Sigmoid colon (tissue), 7 donors: ENCODE results near the gene ATG7. TPM values are rescaled to one million over a fixed set of nuclear protein-coding genes. Genes with fewer than 3 reads are reported as not detected.

Experiments
- DNase-seq: peaks from one replicate; pipeline ENCODE4 v3.0.0-alpha.2; 2019
- H3K27ac ChIP-seq, 4 donors: fragments of 200-600 bp; sonication (generic); one replicate each; pipeline ENCODE4 v1.5.1; 2016 to 2019; ENCODE audit warnings: mild to moderate bottlenecking in 1 of 4
- H3K27me3 ChIP-seq, 3 donors: fragments of 200-600 bp; sonication (generic); one replicate each; pipeline ENCODE4 v1.5.1; 2019; ENCODE audit warnings: mild to moderate bottlenecking in 1 of 3
- H3K36me3 ChIP-seq, 4 donors: fragments of 200-600 bp; sonication (generic); one replicate each; pipeline ENCODE4 v1.5.1; 2016 to 2019
- H3K4me1 ChIP-seq, 4 donors: fragments of 200-600 bp; sonication (generic); one replicate each; pipeline ENCODE4 v1.5.1; 2017 to 2019
- H3K4me3 ChIP-seq, 4 donors: fragments of 200-600 bp; sonication (generic); one replicate each; pipeline ENCODE4 v1.5.1; 2017 to 2019; ENCODE audit warnings: mild to moderate bottlenecking in 2 of 4, moderate library complexity in 1 of 4
- H3K9me3 ChIP-seq, 4 donors: fragments of 200-600 bp in 3 of 4; sonication (generic) in 3 of 4; one replicate each; pipeline versions ENCODE4 v1.5.1 to v1.6.1; 2013 to 2019
- EP300 ChIP-seq, 4 donors: sonication (generic); formaldehyde crosslinking; IDR thresholded peaks; one replicate each; pipeline ENCODE4 v1.6.1; 2017; ENCODE audit warnings: antibody characterized with exemption in 4 of 4
- POLR2A ChIP-seq, 2 donors: fragments of 450-650 bp; IDR thresholded peaks; one replicate each; pipeline ENCODE4 v1.6.1; 2016; ENCODE audit warnings: antibody characterized with exemption in 2 of 2, mild to moderate bottlenecking in 2 of 2, moderate library complexity in 2 of 2
- POLR2AphosphoS5 ChIP-seq, 4 donors: sonication (generic); formaldehyde crosslinking; IDR thresholded peaks; one replicate each; pipeline ENCODE4 v1.6.1; 2017; ENCODE audit warnings: antibody characterized with exemption in 4 of 4
- WGBS, 2 donors: extraction: QIAGEN DNeasy Blood & Tissue Kit; methylation state at CpG; one replicate each; pipeline ENCODE4 v1.1.7; 2013; 5-methylcytosine and 5-hydroxymethylcytosine counted together
- intact Hi-C: fragments of 100-400 bp; cut with DNase I; formaldehyde crosslinking; loops from one replicate; pipeline ENCODE4 v1.15.1; 2023
- polyA plus RNA-seq, 3 donors: library from polyadenylated mRNA; stranded (reverse); fragments of 200-250 nt; gene quantifications; one replicate each; pipeline ENCODE4 v1.2.3, GENCODE V29; 2013
- total RNA-seq, 4 donors: library from RNA; depleted of rRNA; stranded (reverse); fragments of >200 nt; gene quantifications; one replicate each; pipeline ENCODE4 v1.1.0, GENCODE V29; 2016
- TF ChIP-seq, protein P1 (sequence below), 4 experiments: fragments of 450-650 bp in 3 of 4; fragments of 200-600 bp in 1 of 4; IDR thresholded peaks; one replicate each; pipeline ENCODE4 v1.5.1; 2016 to 2019; ENCODE audit warnings: antibody characterized with exemption in 4 of 4, mild to moderate bottlenecking in 3 of 4, moderate library complexity in 2 of 4
- donor health status: healthy with polysubstance abuse.
- donor health status: Bipolar disorder and iron deficiency.
- donor health status: healthy.

Gene ATG7
- total and polyA plus RNA-seq, 7 donors, result 12.5 to 62.9 (median 34.8) TPM

DNA sequence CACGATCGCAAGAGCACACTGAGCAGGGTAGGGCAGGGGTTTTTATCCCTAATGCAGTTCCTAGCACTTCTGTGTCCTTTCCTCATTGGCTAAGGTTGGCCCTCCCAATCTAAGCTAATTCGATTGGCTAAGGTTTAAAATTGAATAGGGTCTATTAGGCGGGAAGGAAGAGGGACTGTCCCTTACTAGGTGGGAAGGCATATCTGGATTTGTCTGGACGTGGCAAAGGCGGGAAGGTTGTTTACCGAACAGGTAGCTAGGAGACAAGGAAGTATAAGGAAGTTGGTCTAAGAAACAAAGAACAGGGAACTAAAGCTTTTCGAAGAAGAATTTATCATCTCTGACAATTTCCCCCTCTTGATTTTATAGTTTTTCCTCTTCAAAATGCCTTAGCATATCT, 24.8 kb upstream of the ATG7 start:
- H3K27me3 ChIP-seq, result no peaks in the 10 kb centered on the region
- H3K9me3 ChIP-seq, result no peaks in the 10 kb centered on the region
- TF ChIP-seq POLR2AphosphoS5 (IDR thresholded peaks at IDR 0.05) (no peak), EP300 (IDR thresholded peaks at IDR 0.05) (no peak), POLR2A (IDR thresholded peaks at IDR 0.05) (no peak)
- TF ChIP-seq, protein P1, sequence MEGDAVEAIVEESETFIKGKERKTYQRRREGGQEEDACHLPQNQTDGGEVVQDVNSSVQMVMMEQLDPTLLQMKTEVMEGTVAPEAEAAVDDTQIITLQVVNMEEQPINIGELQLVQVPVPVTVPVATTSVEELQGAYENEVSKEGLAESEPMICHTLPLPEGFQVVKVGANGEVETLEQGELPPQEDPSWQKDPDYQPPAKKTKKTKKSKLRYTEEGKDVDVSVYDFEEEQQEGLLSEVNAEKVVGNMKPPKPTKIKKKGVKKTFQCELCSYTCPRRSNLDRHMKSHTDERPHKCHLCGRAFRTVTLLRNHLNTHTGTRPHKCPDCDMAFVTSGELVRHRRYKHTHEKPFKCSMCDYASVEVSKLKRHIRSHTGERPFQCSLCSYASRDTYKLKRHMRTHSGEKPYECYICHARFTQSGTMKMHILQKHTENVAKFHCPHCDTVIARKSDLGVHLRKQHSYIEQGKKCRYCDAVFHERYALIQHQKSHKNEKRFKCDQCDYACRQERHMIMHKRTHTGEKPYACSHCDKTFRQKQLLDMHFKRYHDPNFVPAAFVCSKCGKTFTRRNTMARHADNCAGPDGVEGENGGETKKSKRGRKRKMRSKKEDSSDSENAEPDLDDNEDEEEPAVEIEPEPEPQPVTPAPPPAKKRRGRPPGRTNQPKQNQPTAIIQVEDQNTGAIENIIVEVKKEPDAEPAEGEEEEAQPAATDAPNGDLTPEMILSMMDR (IDR thresholded peaks at IDR 0.05), result no peak
- H3K4me3 ChIP-seq, result no peak overlapping the region
- no peaks in the 10 kb centered on the region for H3K4me1 ChIP-seq
- WGBS, 2 donors, result 31 to 55% methylated on average over 8 of the region's 8 CpGs
- H3K27ac ChIP-seq, result no peak overlapping the region
- H3K36me3 ChIP-seq, result no peaks in the 10 kb centered on the region
- no peak for DNase-seq
- intact Hi-C loops, result no loop called here

DNA sequence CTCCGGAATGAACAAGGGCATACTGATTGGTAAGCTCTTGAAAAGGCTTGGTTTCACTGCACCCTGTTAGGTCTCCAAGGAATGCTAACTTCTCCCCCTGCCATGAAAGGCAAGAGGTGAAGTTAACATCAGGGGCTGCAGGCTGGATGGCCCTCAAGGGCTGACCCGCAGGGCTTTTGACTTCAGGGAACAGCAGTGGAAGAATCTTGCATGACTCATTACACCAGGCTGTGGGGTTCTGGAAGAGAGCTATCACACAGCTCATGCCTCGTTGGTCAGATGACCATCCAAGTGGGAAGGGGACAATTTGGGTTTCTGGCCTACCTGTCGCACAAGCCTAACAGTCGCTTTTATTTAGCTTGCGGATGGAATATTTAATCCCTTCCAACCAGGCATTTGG, 23.6 kb upstream of the ATG7 start:
- no peaks in the 10 kb centered on the region for H3K9me3 ChIP-seq
- TF ChIP-seq, protein P1 (IDR thresholded peaks at IDR 0.05), result no peak
- TF ChIP-seq POLR2A (IDR thresholded peaks at IDR 0.05), result no peak
- TF ChIP-seq EP300 (IDR thresholded peaks at IDR 0.05), result no peak
- no peak for TF ChIP-seq POLR2AphosphoS5 (IDR thresholded peaks at IDR 0.05)
- intact Hi-C loops, result no loop called here
- no peak for DNase-seq
- H3K36me3 ChIP-seq, result no peaks in the 10 kb centered on the region
- 92 to 96% methylated on average over 6 of the region's 6 CpGs for WGBS, 2 donors
- H3K27me3 ChIP-seq, result no peaks in the 10 kb centered on the region
- no peak overlapping the region for H3K27ac ChIP-seq
- no peaks in the 10 kb centered on the region for H3K4me1 ChIP-seq
- H3K4me3 ChIP-seq, result no peak overlapping the region

DNA sequence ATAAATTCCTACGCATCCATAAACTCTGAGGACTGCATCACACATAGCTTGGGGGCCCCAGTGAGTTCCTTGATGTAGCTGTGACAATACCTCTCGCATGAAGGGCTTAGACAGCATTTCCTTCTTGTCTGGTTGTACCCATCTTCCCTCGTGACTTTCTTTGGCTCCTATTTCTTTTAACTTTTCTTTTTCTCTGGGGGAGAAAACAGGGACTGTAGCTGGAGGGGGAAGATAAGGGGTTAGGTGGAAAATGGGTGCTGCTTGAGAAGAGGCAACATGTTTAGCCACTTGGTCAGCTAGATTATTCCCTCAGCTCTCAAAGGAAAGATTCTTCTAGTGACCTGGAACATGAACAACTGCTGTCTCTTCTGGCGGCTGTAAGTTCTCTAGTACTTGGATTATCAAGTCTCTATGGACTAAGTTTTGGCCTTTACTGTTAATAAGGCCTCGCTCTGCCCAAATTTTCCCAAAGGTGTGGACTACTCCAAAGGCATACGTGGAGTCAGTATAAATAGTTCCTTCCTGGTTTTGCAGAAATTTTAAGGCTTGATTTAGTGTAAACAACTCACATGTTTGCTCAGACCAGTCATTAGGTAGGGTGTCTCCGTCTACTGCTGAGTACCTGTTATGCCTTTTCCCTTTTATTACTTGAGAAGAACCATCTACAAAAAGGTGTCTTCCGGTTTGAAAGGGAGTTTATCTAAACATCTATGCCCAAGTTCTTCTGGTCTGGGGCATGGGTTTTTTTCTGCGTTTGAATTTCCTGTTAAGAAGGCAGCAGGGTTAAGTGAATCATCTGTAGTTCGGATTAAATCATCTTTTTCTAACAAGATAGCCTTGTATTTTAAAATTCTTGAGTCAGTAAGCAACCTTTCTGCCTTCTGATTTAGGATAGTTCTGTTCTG, 21.0 kb upstream of the ATG7 start:
- Histone ChIP-seq H3K27ac (peak overlapping the region in 1 of 4 donors; percentile 39), H3K9me3 (no peaks in the 10 kb centered on the region), H3K4me3 (no peak overlapping the region), H3K4me1 (no peaks in the 10 kb centered on the region), H3K36me3 (no peaks in the 10 kb centered on the region), H3K27me3 (no peaks in the 10 kb centered on the region)
- intact Hi-C loops, result no loop called here
- 44 to 66% methylated on average over 10 of the region's 10 CpGs for WGBS, 2 donors
- DNase-seq, result no peak
- TF ChIP-seq POLR2A (IDR thresholded peaks at IDR 0.05) (no peak), POLR2AphosphoS5 (IDR thresholded peaks at IDR 0.05) (no peak), EP300 (IDR thresholded peaks at IDR 0.05) (no peak)
- TF ChIP-seq, protein P1 (IDR thresholded peaks at IDR 0.05), result no peak

DNA sequence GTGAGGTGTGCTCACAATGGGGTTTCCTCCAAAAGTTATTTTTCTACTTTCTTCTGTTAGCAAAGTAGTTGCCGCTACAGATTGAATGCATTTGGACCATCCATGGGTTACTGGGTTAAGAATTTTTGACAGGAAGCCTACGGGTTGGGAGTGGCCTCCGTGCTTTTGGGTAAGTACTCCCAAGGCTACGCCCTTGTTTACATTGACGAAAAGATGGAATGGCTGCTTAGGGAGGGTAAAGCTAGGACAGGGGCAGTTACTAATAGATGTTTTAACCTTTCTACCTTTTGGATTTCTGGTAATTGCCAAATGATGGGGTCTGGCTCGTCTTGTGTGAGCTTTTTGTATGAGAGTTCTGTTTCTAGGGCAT, 20.4 kb upstream of the ATG7 start:
- Histone ChIP-seq H3K36me3 (no peaks in the 10 kb centered on the region), H3K4me3 (no peak overlapping the region), H3K4me1 (no peaks in the 10 kb centered on the region), H3K9me3 (no peaks in the 10 kb centered on the region), H3K27me3 (no peaks in the 10 kb centered on the region), H3K27ac (peak overlapping the region in 1 of 4 donors; percentile 39)
- intact Hi-C loops, result no loop called here
- no peak for TF ChIP-seq EP300 (IDR thresholded peaks at IDR 0.05)
- TF ChIP-seq, protein P1 (IDR thresholded peaks at IDR 0.05), result no peak
- no peak for TF ChIP-seq POLR2AphosphoS5 (IDR thresholded peaks at IDR 0.05)
- no peak for TF ChIP-seq POLR2A (IDR thresholded peaks at IDR 0.05)
- 48 to 74% methylated on average over 6 of the region's 6 CpGs for WGBS, 2 donors
- no peak for DNase-seq
